MM.1S (cell line): ENCODE results near the gene DFFB.

ENCODE experiments used
- DNase-seq: peaks from one replicate; pipeline ENCODE4 v3.0.0-alpha.2; 2015
- H2AFZ ChIP-seq: fragments of 300-600 bp; sonication (generic); 2 replicates; pipeline ENCODE4 v1.6.0; 2016; ENCODE audit warnings: antibody characterized with exemption, low read length
- H3F3A ChIP-seq: fragments of 300-600 bp; sonication (generic); 2 replicates; pipeline ENCODE4 v1.6.1; 2016; ENCODE audit warnings: mild to moderate bottlenecking, antibody characterized with exemption, low read length, moderate library complexity, mixed read lengths; ENCODE audit not compliant: insufficient read depth
- H3K27ac ChIP-seq: fragments of 300-600 bp; sonication (generic); 2 replicates; pipeline ENCODE4 v1.5.1; 2016; ENCODE audit warnings: mild to moderate bottlenecking, low read length
- H3K27me3 ChIP-seq: fragments of 300-600 bp; sonication (generic); replicated peaks from 2 replicates; pipeline ENCODE4 v1.6.0; 2016; ENCODE audit warnings: low read length; ENCODE audit not compliant: insufficient read depth
- H3K36me3 ChIP-seq: fragments of 300-600 bp; sonication (generic); replicated peaks from 2 replicates; pipeline ENCODE4 v1.6.1; 2016; ENCODE audit warnings: mild to moderate bottlenecking, low read length, mixed read lengths; ENCODE audit not compliant: insufficient read depth
- H3K4me1 ChIP-seq: fragments of 300-600 bp; sonication (generic); 2 replicates; pipeline ENCODE4 v1.6.1; 2016; ENCODE audit warnings: low read length, mixed read lengths
- H3K4me2 ChIP-seq: fragments of 300-600 bp; sonication (generic); 2 replicates; pipeline ENCODE4 v1.6.0; 2016; ENCODE audit warnings: low read depth, low read length
- H3K4me3 ChIP-seq: fragments of 300-600 bp; sonication (generic); 2 replicates; pipeline ENCODE4 v1.5.1; 2016; ENCODE audit warnings: low read length, mixed read lengths
- H3K79me2 ChIP-seq: fragments of 300-600 bp; sonication (generic); 2 replicates; pipeline ENCODE4 v1.6.1; 2016; ENCODE audit warnings: mixed run types, low read length, mixed read lengths
- H3K9ac ChIP-seq: fragments of 300-600 bp; sonication (generic); 2 replicates; pipeline ENCODE4 v1.6.1; 2016; ENCODE audit warnings: low read length, mixed read lengths
- H3K9me2 ChIP-seq: fragments of 300-600 bp; sonication (generic); replicated peaks from 2 replicates; pipeline ENCODE4 v1.6.1; 2016; ENCODE audit warnings: mild to moderate bottlenecking, low read length, mixed read lengths; ENCODE audit not compliant: insufficient read depth
- H3K9me3 ChIP-seq: fragments of 300-600 bp; sonication (generic); replicated peaks from 2 replicates; pipeline ENCODE4 v1.6.1; 2016; ENCODE audit warnings: mild to moderate bottlenecking, low read length, mixed read lengths; ENCODE audit not compliant: insufficient read depth
- H4K20me1 ChIP-seq: fragments of 300-600 bp; sonication (generic); 2 replicates; pipeline ENCODE4 v1.6.1; 2016; ENCODE audit warnings: mild to moderate bottlenecking, low read length, moderate library complexity, mixed read lengths; ENCODE audit not compliant: insufficient read depth
- EZH2 ChIP-seq: fragments of 300-600 bp; sonication (generic); optimal IDR thresholded peaks from 2 replicates; pipeline ENCODE3; 2017; ENCODE audit warnings: low read depth, mild to moderate bottlenecking, antibody characterized with exemption, low read length, mixed read lengths
- EZH2phosphoT487 ChIP-seq: fragments of 300-600 bp; sonication (generic); IDR thresholded peaks from 2 replicates; pipeline ENCODE4 v1.6.1; 2018; ENCODE audit warnings: antibody characterized with exemption, low read length
- TF ChIP-seq, protein P1 (sequence below): fragments of 300-600 bp; sonication (generic); IDR thresholded peaks from 2 replicates; pipeline ENCODE4 v1.5.1; 2016; ENCODE audit warnings: antibody characterized with exemption, low read length, mixed read lengths

DFFB gene

DNA sequence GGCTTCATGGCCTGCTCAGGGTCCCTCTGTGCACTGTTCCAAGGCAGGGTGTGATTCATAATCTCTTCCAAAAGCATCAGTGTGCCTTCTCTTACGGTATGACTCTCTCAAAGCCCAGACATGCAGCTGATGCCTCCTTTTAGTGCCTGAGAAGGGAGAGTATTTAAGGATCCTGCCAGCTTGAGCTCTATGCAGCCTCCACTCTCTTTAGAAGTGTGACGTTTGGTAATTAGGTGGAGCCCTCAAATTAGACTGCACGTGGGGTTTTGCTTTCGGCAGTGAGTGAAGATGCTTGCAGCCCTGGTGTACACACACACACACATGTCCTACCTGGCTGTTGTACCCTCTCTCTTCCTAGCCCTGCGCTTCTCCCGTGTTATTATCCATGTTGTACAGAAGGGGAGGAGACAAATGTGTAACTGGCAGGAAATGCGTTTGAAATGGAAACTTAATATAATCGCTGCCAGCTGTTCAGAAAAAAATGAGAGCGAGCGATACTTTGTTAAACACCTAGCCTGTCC, 45.4 kb downstream of the DFFB start:
- Histone ChIP-seq H3K4me3 (no peak overlapping the region), H3K27me3 (no peaks in the 10 kb centered on the region), H3F3A (peaks cover 16% of the 10 kb centered on the region; the same call in 1 of the 2 replicates), H3K9ac (no peak overlapping the region), H2AFZ (no peak overlapping the region), H3K4me1 (0 out of 2 replicates have a peak, but pooled peaks cover 7% of the 10 kb centered on the region), H3K9me3 (no peaks in the 10 kb centered on the region), H3K79me2 (peaks cover 26% of the 10 kb centered on the region), H3K27ac (no peak overlapping the region), H3K9me2 (no peaks in the 10 kb centered on the region), H3K4me2 (no peak overlapping the region), H4K20me1 (no peaks in the 10 kb centered on the region), H3K36me3 (no peaks in the 10 kb centered on the region)
- DNase-seq, result no peak
- TF ChIP-seq, protein P1, sequence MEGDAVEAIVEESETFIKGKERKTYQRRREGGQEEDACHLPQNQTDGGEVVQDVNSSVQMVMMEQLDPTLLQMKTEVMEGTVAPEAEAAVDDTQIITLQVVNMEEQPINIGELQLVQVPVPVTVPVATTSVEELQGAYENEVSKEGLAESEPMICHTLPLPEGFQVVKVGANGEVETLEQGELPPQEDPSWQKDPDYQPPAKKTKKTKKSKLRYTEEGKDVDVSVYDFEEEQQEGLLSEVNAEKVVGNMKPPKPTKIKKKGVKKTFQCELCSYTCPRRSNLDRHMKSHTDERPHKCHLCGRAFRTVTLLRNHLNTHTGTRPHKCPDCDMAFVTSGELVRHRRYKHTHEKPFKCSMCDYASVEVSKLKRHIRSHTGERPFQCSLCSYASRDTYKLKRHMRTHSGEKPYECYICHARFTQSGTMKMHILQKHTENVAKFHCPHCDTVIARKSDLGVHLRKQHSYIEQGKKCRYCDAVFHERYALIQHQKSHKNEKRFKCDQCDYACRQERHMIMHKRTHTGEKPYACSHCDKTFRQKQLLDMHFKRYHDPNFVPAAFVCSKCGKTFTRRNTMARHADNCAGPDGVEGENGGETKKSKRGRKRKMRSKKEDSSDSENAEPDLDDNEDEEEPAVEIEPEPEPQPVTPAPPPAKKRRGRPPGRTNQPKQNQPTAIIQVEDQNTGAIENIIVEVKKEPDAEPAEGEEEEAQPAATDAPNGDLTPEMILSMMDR, result no peak
- TF ChIP-seq EZH2, result no peak
- no peak for TF ChIP-seq EZH2phosphoT487

DNA sequence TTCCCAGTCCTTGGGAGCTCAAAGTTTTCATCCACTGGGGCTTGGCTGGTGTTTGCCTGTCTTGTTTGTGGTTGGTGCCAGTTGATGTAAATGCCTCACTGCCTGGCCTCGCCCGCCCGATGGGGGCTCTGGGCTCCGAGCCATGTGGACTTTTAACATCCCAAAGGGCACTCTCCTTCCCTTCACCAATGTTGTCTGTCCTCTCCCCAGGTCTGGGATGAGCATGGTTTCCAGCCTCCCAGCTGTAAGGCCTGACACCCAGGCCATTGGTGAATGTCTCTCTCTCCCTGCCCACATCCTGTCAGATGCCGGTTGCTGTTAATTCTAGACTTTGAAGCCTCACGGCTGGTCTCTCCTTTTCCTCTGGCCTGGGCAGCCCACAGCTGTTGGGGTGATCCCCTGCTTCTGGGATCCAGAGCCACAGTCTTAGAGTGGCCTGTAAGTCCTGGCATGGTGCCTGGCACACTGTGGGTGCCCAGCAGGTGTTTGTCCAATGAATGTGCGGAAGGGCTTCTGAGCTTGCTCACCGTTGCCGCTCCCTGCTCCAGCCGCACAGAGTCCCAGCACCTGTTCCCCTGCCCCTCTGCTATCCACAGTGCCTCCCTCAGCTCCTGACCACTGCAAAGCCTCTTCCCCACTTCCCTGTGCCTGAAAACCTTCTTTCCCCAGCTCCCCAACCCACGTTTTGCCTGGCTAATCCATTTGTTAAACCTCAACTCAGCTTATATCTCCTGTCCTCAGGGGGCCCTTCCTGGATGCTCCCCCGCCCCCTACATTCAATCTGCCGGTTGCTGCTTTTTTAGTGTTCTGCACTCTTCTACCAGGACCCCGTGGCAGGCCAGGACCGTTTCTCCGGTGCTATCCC, 46.1 kb downstream of the DFFB start:
- Histone ChIP-seq H3K27ac (no peak overlapping the region), H3K9ac (no peak overlapping the region), H3F3A (peaks cover 16% of the 10 kb centered on the region; the same call in 1 of the 2 replicates), H4K20me1 (no peaks in the 10 kb centered on the region), H3K79me2 (peaks cover 19% of the 10 kb centered on the region), H3K4me3 (no peak overlapping the region), H2AFZ (no peak overlapping the region), H3K27me3 (no peaks in the 10 kb centered on the region), H3K9me2 (no peaks in the 10 kb centered on the region), H3K4me1 (0 out of 2 replicates have a peak, but pooled peaks cover 7% of the 10 kb centered on the region), H3K9me3 (no peaks in the 10 kb centered on the region), H3K4me2 (no peak overlapping the region), H3K36me3 (no peaks in the 10 kb centered on the region)
- no peak for DNase-seq
- TF ChIP-seq, protein P1, result no peak
- no peak for TF ChIP-seq EZH2phosphoT487
- no peak for TF ChIP-seq EZH2

DNA sequence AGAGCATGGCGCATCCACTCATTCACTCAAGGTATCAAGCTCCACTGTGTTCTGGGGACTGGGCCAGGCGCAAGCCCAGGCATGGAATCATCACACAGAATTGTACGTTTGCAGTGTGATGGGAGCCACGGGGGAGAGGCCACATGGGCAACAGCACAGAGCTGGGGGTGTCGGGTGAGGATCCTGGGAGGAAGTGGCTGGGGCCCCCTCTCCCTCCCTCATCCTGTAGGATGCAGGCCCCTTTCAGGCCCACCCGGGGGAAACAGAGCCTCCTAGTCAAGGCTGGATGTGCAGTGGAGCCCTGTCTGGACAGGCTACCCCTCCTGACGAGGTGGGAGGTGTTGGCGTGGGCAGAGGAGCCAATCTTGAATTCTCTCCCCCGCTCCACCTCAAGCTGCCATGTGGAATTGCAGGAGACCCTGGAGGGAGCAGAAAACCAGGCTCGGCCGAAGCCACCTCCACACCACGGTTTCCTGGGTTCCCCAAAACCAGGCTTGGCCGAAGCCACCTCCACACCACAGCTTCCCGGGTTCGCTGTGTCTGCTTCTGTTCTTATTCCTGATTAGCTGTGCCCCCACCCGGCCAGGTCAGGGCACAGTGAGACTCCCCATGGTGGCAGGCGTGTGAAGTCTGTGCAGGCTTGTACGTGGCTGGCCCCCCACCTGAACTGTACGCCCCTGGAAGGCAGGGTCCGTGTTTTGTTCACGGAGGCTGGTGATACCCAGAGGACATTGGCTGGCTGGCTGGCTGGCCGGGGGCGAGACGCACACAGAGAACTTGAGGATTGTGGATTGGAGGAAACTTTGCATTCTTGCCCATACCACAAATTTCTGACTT, 46.9 kb downstream of the DFFB start:
- Histone ChIP-seq H3K9ac (no peak overlapping the region), H3K4me3 (no peak overlapping the region), H3K9me3 (no peaks in the 10 kb centered on the region), H3K27me3 (0 out of 2 replicates have a peak, but pooled peaks cover 3% of the 10 kb centered on the region), H3K4me2 (no peak overlapping the region), H4K20me1 (no peaks in the 10 kb centered on the region), H3F3A (peaks cover 16% of the 10 kb centered on the region; the same call in 1 of the 2 replicates), H3K4me1 (0 out of 2 replicates have a peak, but pooled peaks cover 1% of the 10 kb centered on the region), H3K36me3 (no peaks in the 10 kb centered on the region), H3K27ac (no peak overlapping the region), H3K9me2 (no peaks in the 10 kb centered on the region), H3K79me2 (peaks cover 10% of the 10 kb centered on the region), H2AFZ (no peak overlapping the region)
- TF ChIP-seq EZH2phosphoT487, result no peak
- TF ChIP-seq, protein P1, result no peak
- TF ChIP-seq EZH2, result no peak
- no peak for DNase-seq
